IPS-15b (cell line): ENCODE results near the gene TRAF4.
A peak's percentile ranks its signal among the peaks of the same experiment; 100 is the strongest.
"Not testable (repeated sequence)": the region's sequence is repeated elsewhere in the genome, so short reads cannot be mapped to it uniquely, and the experiment has no call there.

Experiments used
- H3K27me3 ChIP-seq: one replicate; pipeline ENCODE4 v1.6.1; 2013; ENCODE audit warnings: low read length; ENCODE audit not compliant: control insufficient read depth, insufficient read depth
- H3K36me3 ChIP-seq: one replicate; pipeline ENCODE4 v1.6.1; 2013; ENCODE audit warnings: low read length; ENCODE audit not compliant: control insufficient read depth, insufficient read depth
- H3K4me1 ChIP-seq: one replicate; pipeline ENCODE4 v1.6.1; 2013; ENCODE audit warnings: mild to moderate bottlenecking, low read length; ENCODE audit not compliant: control insufficient read depth, insufficient read depth
- H3K4me3 ChIP-seq: one replicate; pipeline ENCODE4 v1.5.1; 2013; ENCODE audit warnings: low read depth, low read length
- H3K9ac ChIP-seq: one replicate; pipeline ENCODE4 v1.6.1; 2013; ENCODE audit warnings: low read depth, mild to moderate bottlenecking, low read length
- H3K9me3 ChIP-seq: one replicate; pipeline ENCODE4 v1.6.1; 2013; ENCODE audit warnings: mild to moderate bottlenecking, low read length; ENCODE audit not compliant: control insufficient read depth, insufficient read depth

Gene TRAF4

DNA sequence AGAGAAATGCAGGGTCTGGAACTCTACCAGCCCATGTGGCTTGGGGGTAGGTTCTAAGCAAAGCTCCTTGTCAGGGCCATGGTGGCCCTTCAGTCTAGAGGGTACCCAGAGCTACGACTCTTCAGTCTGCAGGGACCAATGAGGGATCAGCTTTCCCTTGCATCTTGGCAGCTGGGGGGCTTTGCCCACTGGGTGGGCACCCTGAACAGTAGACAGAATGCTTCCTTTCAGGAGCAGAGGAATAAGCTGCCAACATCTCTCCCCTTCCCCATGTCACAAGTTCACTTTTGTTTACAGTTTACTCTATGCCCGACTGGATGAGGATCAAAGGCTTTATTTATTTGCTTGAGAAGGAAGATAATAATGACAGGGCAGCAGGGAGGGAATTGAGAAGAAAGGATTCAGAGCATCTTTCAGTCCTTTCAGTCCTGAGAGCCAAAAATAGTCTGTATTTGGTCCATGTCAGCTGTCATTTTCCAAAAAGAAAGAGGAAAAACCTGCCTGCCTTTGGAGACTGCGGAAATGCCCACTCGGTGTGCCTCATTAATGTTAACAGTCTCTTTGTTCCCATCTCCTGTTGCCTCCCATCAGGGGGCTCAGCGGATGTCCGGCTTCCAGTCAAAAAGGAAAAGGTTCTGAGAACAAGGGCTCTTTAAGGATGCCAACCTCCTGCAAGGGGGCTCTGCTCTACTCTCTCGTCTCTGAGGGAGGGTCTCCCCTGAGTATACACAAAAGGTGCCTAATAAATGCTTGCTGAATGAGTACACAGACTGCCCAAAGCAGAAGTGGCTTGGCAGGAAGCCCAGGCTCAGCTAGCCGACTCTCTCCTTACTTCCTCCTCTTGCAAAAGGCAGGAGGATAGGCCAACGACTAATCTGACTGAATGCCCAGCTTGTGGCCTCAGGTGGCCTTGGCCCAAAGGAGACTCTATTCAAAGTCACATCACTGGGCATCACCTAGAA lies 17.1 kb downstream of the TRAF4 start:
- peaks cover 24% of the 10 kb centered on the region for H3K36me3 ChIP-seq
- H3K9me3 ChIP-seq: no peaks in the 10 kb centered on the region
- H3K4me3 ChIP-seq: peak overlapping the region; percentile 30
- H3K9ac ChIP-seq: no peak overlapping the region
- peaks cover 16% of the 10 kb centered on the region for H3K4me1 ChIP-seq
- no peaks in the 10 kb centered on the region for H3K27me3 ChIP-seq

DNA sequence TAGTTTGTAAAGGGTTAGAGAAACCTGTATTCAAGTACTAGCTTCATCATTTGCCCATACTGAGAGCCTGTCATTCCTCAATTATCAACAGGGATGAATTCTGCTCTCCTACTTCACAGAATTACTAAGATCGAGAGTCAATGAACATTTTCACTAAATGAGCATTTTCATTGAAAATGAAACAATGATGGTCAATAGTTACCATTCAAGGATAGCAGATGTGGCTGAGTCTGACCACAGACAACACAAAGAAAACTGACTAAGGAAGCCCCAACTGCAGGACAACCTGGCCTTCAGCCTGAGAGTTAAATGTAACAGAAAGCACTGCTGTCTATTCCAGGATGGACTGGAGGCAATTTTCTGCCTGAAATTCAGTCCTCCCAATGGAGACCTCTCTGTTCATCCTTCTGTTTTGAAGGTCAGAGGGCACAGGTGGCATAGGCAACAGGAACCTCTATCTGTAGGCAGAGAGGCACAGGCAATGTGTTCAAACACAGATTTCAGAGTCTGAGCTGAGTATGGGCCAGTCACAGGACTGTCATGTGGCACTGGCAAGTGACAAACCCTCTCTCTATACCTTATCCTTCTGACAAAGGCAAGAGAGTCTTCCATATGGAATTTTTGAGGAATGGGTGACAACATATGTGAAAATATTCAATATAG lies 19.5 kb downstream of the TRAF4 start:
- Histone ChIP-seq H3K36me3 (peaks cover 17% of the 10 kb centered on the region), H3K9ac (no peak overlapping the region)

DNA sequence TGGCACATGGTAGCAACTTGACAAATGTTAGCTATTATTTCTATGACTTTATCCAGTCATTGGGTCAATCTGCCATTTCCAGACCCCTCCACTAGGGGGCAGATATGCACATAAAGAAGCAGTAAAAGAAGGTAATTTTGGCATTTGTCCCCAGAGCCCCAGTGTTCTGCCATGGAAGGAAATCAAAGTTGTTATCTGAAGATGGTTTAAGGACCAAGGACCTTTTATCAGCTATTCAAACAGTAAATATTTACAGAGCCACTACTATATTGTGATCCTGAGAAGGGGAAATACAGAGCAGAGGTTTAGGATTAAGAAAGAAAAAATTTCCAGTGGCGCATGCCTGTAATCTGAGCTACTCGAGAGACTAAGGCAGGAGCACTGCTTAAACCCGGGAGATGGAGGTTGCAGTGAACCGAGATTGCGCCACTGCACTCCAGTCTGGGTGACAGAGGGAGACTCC lies 20.0 kb downstream of the TRAF4 start:
- Histone ChIP-seq H3K36me3 (peaks cover 11% of the 10 kb centered on the region), H3K9me3 (no peaks in the 10 kb centered on the region), H3K4me3 (no peak overlapping the region), H3K4me1 (peaks cover 16% of the 10 kb centered on the region), H3K9ac (no peak overlapping the region), H3K27me3 (no peaks in the 10 kb centered on the region)

More for the DNA sequence above, 19.5 kb downstream of the TRAF4 start:
- Histone ChIP-seq H3K27me3 (no peaks in the 10 kb centered on the region), H3K9me3 (no peaks in the 10 kb centered on the region), H3K4me3 (no peak overlapping the region), H3K4me1 (peaks cover 16% of the 10 kb centered on the region)

DNA sequence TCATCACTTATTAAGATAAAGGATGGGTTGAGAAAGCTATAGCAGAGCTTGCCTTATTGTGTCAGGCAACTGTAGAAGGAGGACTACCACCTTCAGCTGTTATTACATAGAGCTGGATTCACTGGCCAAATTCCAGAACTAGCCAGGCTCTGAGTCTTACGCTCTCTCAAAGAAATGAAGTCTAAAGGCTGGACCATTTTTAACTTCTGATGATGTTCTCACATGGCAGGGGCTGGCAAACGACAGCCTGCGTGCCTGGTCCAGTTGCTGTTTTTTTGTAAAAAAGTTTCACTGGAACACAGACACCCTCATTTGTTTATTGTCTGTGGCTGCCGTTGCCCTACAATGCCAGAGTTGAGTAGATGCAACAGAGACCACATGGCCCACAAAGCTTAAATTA lies 21.2 kb downstream of the TRAF4 start:
- Histone ChIP-seq H3K4me1 (peaks cover 17% of the 10 kb centered on the region), H3K4me3 (no peak overlapping the region), H3K27me3 (no peaks in the 10 kb centered on the region), H3K36me3 (no peaks in the 10 kb centered on the region), H3K9ac (no peak overlapping the region), H3K9me3 (no peaks in the 10 kb centered on the region)

DNA sequence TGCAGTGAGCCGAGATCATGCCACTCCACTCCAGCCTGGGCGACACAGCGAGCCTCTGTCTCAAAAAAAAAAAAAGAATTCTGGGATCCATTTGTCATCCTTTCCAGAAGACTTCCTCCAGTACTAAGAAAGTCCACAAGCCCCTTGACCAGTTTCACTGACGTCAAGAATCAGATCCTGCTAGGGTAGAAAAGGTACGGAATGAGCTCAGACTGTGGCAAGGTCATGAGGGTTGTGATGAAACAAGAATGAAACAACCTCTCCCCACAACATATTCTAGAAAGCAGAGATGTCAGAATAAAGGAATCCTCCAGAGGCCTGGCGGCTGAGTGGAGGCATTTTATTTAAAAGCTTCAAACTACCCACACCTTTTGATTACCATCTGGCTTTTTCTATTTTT lies 29.9 kb downstream of the TRAF4 start:
- Histone ChIP-seq H3K4me3 (no peak overlapping the region), H3K36me3 (no peaks in the 10 kb centered on the region), H3K27me3 (no peaks in the 10 kb centered on the region), H3K9ac (no peak overlapping the region), H3K4me1 (peaks cover 2% of the 10 kb centered on the region), H3K9me3 (no peaks in the 10 kb centered on the region)

DNA sequence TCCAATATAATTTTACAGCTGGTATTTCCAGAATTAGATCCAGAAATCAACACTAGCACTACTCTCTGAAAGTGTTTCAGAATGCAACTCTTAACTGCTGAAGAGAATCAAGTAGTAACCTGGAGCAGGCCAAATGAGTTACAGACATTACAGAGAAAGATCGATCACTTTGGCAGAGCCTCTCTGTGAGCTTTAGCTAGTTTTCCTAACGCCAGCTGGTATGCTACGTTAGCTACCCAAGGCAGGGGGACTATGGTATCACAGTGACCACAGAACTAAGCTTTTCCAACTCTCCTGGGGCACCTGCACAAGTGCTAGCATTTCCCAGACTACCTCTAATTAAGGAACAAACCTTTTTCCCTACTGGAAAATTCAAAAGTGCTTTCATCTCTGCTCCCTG lies 30.4 kb downstream of the TRAF4 start:
- no peaks in the 10 kb centered on the region for H3K27me3 ChIP-seq
- no peaks in the 10 kb centered on the region for H3K36me3 ChIP-seq
- H3K9me3 ChIP-seq: no peaks in the 10 kb centered on the region
- peaks cover 2% of the 10 kb centered on the region for H3K4me1 ChIP-seq
- H3K9ac ChIP-seq: no peak overlapping the region
- no peak overlapping the region for H3K4me3 ChIP-seq

DNA sequence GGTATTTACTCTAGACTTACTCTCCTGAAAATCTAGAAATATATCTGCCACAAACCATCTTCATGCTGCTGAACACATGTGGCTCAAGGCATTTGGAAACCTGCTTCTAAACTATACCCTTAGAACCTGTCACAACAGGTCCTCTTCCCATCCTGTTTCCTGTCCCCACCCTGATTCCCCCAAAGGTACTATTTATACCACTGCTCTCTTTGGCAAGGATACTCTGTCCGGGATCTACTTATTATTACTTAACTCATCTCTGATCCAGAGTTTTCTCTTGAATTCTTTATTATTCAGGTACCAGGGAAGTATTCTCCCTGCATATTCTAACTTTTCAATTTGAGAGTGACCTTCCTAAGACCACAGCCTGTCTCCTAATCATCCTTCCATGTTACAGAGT lies 33.4 kb downstream of the TRAF4 start:
- Histone ChIP-seq H3K9me3 (no peaks in the 10 kb centered on the region), H3K4me3 (no peak overlapping the region), H3K4me1 (no peaks in the 10 kb centered on the region), H3K36me3 (peaks cover 4% of the 10 kb centered on the region), H3K9ac (no peak overlapping the region), H3K27me3 (no peaks in the 10 kb centered on the region)

DNA sequence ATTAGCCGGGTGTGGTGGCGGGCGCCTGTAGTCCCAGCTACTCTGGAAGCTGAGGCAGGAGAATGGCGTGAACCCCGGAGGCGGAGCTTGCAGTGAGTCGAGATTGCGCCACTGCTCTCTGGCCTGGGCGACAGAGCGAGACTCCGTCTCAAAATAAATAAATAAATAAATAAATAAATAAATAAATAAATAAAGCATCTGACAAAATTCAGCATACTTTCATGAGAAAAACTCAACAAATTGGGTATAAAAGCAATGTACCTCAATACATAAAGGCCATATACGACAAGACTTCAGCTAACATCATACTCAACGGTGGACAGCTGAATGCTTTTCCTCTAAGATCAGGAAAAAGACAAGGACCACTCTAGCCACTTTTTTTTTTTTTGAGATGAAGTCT lies 35.8 kb downstream of the TRAF4 start:
- not testable (repeated sequence) for H3K4me1 ChIP-seq, H3K9ac ChIP-seq, H3K27me3 ChIP-seq, H3K4me3 ChIP-seq, H3K9me3 ChIP-seq, H3K36me3 ChIP-seq

DNA sequence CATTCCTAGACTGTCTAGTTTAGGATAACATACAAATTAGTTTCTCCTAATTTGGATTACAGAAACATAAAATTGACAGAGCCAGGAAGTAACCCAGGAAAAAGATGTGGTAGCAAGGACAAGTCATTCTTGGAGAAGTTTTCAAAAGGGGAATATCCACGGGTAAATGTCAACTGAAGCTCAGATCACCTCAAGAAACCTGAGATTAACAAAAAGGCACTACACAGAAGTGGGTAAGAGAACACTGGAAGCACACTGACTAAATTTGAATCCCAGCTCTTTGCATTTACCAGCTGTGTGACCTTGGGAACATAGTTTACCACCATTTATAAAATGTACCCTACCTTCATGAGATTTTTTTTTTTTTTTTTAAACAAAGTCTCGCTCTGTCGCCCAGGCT lies 39.4 kb downstream of the TRAF4 start:
- Histone ChIP-seq H3K4me1 (no peaks in the 10 kb centered on the region), H3K4me3 (no peak overlapping the region), H3K9me3 (no peaks in the 10 kb centered on the region), H3K36me3 (peaks cover 4% of the 10 kb centered on the region), H3K27me3 (no peaks in the 10 kb centered on the region), H3K9ac (no peak overlapping the region)

DNA sequence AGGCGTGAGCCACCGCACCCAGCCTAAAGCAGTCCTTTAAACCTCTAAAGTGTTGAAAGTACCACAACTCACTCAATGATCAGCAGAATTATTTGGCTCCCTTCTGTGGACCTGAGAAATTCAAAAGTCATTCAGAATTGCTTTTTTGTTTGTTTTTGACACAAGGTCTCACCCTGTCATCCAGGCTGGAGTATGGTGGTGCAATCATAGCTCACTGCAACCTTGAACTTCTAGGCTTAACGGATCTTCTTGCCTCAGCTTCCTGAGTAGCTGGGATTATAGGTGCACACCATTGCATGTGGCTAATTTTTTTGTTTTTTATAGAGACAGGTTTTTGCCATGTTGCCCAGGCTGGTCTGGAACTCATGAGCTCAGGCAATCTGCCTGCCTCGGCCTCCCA lies 44.3 kb downstream of the TRAF4 start:
- no peaks in the 10 kb centered on the region for H3K36me3 ChIP-seq
- H3K9me3 ChIP-seq: no peaks in the 10 kb centered on the region
- no peak overlapping the region for H3K4me3 ChIP-seq
- no peak overlapping the region for H3K9ac ChIP-seq
- H3K4me1 ChIP-seq: no peaks in the 10 kb centered on the region
- no peaks in the 10 kb centered on the region for H3K27me3 ChIP-seq

DNA sequence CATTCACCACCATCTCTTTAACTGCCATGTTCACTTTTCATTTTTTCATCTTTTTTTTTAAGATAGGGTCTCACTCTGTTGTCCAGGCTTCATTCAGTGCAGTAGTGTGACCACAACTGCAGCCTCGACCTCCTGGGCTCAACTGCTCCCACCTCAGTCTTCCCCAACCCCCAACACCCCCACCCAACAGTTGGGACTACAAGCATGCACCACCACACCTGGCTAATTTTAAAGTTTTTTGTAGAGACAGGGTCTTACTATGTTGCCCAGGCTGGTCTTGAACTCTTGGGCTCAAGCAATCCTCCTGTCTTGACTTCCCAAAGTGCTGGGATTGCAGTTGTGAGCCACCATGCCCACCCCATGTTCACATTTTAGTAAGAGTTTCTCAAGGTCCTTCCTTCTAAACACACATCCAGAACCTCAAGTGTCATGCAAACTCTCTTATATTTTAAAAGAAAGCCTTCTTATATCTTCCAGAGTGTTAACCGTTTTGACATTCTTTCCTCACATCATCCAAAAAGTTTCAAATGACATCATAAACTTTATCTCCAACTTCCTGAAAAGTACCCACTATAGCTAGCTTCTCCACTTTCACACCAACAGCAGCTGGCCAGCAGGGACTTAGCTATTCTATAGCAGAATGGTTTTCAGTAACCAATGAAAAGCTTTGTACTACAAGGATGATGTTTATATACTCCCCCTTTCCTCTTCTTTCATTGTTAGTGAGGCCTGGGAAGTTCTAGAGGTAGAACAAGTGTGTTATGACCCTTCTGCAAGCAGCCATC lies 49.3 kb downstream of the TRAF4 start:
- Histone ChIP-seq H3K9me3 (no peaks in the 10 kb centered on the region), H3K36me3 (peaks cover 3% of the 10 kb centered on the region), H3K4me3 (no peak overlapping the region), H3K9ac (no peak overlapping the region), H3K4me1 (no peaks in the 10 kb centered on the region), H3K27me3 (no peaks in the 10 kb centered on the region)
